ENCODE results near the gene KCNIP4. TPM values are rescaled to one million over a fixed set of nuclear protein-coding genes. Genes with fewer than 3 reads are reported as not detected.

Gene KCNIP4
- total and polyA plus RNA-seq, 2 of the 8 experiments (the other 6 are each of a cell fraction or from before 2014, with no cell fraction given), result 0.06 TPM; not detected in 1

DNA sequence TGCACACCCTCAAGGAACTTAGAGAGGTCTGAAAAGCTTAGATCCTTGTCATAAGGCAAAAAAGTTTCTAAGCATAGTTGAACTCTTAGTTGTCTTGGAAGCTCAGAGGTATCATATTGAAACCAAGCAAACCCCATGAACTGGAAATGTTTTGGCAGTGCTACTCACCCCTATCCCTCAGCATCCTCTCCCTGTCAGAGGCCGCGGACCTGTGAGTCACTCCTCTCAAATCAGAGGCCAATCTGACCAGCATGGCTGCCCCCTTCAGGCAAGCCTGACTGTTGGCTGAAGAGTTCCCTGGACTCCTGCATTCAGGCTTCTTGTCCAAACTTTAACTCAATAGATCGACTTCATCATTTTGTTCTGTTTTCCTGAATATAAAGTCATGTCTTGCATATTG is 69.4 kb downstream of the KCNIP4 start:
- Histone ChIP-seq H2BK15ac (ENCODE audit: low read length) (no peak overlapping the region), H3K27me3 (replicated peaks in 1 of 4; ENCODE audit: control insufficient read depth in 3 of 4, extremely low read depth in 1 of 4, insufficient read depth in 3 of 4, low read length in 3 of 4) (no peaks in the 10 kb centered on the region), H3K9ac (replicated peaks in 1 of 4; ENCODE audit: extremely low read depth in 1 of 4, low read depth in 3 of 4, low read length in 3 of 4) (no peak overlapping the region), H4K8ac (ENCODE audit: extremely low read depth, insufficient read depth, low read length) (no peak overlapping the region), H4K91ac (replicated peaks; ENCODE audit: insufficient read length, low read length) (no peak overlapping the region), H2AFZ (ENCODE audit: low read length) (no peak overlapping the region), H3K79me1 (ENCODE audit: low read depth, low read length) (no peaks in the 10 kb centered on the region), H3K14ac (ENCODE audit: insufficient read length) (no peak overlapping the region), H2AK5ac (ENCODE audit: low read depth, low read length) (no peak overlapping the region), H3K18ac (ENCODE audit: extremely low read depth, low read length) (no peak overlapping the region), H2BK5ac (ENCODE audit: low read depth, low read length) (no peak overlapping the region), H3K9me3 (ENCODE audit: insufficient read depth in 2 of 2, low read depth in 1 of 2, low read length in 1 of 2) (no peaks in the 10 kb centered on the region), H3K4ac (replicated peaks; ENCODE audit: insufficient read length, low read depth, low read length) (no peak overlapping the region), H4K5ac (ENCODE audit: insufficient read length, low read depth, low read length) (no peak overlapping the region), H3K4me3 (ENCODE audit: extremely low read depth in 1 of 4, insufficient read depth in 2 of 4, low read depth in 3 of 4, low read length in 4 of 4) (no peak overlapping the region), H3K23me2 (ENCODE audit: low read depth, low read length) (no peaks in the 10 kb centered on the region), H3K56ac (replicated peaks; ENCODE audit: insufficient read length, low read depth, low read length) (no peak overlapping the region), H3K36me3 (ENCODE audit: control insufficient read depth in 2 of 4, insufficient read depth in 4 of 4, low read length in 3 of 4) (no peaks in the 10 kb centered on the region), H2BK20ac (ENCODE audit: low read length) (no peak overlapping the region), H3K4me2 (ENCODE audit: insufficient read depth in 1 of 2, low read depth in 2 of 2, low read length in 2 of 2) (no peak overlapping the region), H3K4me1 (replicated peaks in 1 of 4; ENCODE audit: control insufficient read depth in 3 of 4, insufficient read depth in 4 of 4, low read length in 3 of 4) (no peaks in the 10 kb centered on the region), H3K23ac (ENCODE audit: insufficient read length) (no peak overlapping the region), H3K79me2 (ENCODE audit: control insufficient read depth in 1 of 2, insufficient read depth in 2 of 2, low read length in 2 of 2) (no peaks in the 10 kb centered on the region), H2BK120ac (replicated peaks; ENCODE audit: low read depth, low read length) (no peak overlapping the region), H3K27ac (ENCODE audit: low read depth, low read length) (no peak overlapping the region), H4K20me1 (replicated peaks in 1 of 2; ENCODE audit: control insufficient read depth in 1 of 2, insufficient read depth in 2 of 2, low read length in 2 of 2) (no peaks in the 10 kb centered on the region), H2BK12ac (ENCODE audit: low read depth, low read length) (no peak overlapping the region)
- TF ChIP-seq RAD21 (IDR thresholded peaks at IDR 0.05 in 1 of 2, conservative IDR thresholded peaks at IDR 0.05 in 1 of 2; ENCODE audit: low read depth in 2 of 2, low read length in 2 of 2), result peak; percentile 49 to 53
- no peak for TF ChIP-seq SUZ12 (IDR thresholded peaks at IDR 0.05; ENCODE audit: low read length)
- TF ChIP-seq, protein P1, sequence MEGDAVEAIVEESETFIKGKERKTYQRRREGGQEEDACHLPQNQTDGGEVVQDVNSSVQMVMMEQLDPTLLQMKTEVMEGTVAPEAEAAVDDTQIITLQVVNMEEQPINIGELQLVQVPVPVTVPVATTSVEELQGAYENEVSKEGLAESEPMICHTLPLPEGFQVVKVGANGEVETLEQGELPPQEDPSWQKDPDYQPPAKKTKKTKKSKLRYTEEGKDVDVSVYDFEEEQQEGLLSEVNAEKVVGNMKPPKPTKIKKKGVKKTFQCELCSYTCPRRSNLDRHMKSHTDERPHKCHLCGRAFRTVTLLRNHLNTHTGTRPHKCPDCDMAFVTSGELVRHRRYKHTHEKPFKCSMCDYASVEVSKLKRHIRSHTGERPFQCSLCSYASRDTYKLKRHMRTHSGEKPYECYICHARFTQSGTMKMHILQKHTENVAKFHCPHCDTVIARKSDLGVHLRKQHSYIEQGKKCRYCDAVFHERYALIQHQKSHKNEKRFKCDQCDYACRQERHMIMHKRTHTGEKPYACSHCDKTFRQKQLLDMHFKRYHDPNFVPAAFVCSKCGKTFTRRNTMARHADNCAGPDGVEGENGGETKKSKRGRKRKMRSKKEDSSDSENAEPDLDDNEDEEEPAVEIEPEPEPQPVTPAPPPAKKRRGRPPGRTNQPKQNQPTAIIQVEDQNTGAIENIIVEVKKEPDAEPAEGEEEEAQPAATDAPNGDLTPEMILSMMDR (IDR thresholded peaks at IDR 0.05; ENCODE audit: control extremely low read depth in 1 of 3, insufficient read depth in 1 of 3, low read depth in 1 of 3, low read length in 3 of 3), result peak; percentile 47 to 73 (median 70)
- TF ChIP-seq YY1 (IDR thresholded peaks at IDR 0.05; ENCODE audit: low read depth, low read length), result 0 out of 2 replicates have a peak, but pooled peaks have one; percentile 16
- TF ChIP-seq JUND (IDR thresholded peaks at IDR 0.05; ENCODE audit: low read length), result peak; percentile 73
- no peak for TF ChIP-seq GABPA (IDR thresholded peaks at IDR 0.05; ENCODE audit: borderline replicate concordance, insufficient read depth, low read length)
- peak; percentile 72 for FAIRE-seq
- DNase-seq (ENCODE audit: low read depth in 1 of 2, low spot score in 2 of 2), result peak; percentile 33 to 53
- ChIA-PET POLR2A (ENCODE audit: partially characterized antibody) (no interaction called here), CTCF (ENCODE audit: partially characterized antibody) (interaction anchor here (0.7 to 1.7 kb wide), 11 partner anchors 13 to 478 kb away, joined by 3 to 6 read pairs (median 3); no protein-coding TSS in a partner anchor)
- 82% methylated on average over 3 of the region's 3 CpGs; no CpG with 5 or more reads in 1 of the 2 experiments for WGBS, 2 experiments (ENCODE audit: extremely low coverage in 1 of 2, insufficient coverage in 1 of 2, insufficient read length in 1 of 2, insufficient replicate concordance in 2 of 2, low coverage in 1 of 2, low lambda C conversion rate in 2 of 2, missing lambda C conversion rate in 1 of 2)

All from H1 (cell line).